Upper lobe of left lung (tissue), 4 donors: Measurements from ENCODE around the gene PCP4.

Experiments used
- EP300 ChIP-seq, 4 donors: sonication (generic); formaldehyde crosslinking; IDR thresholded peaks; one replicate each; pipeline ENCODE4 v1.5.1; 2017; ENCODE audit warnings: antibody characterized with exemption in 4 of 4, control low read depth in 2 of 4
- POLR2A ChIP-seq, 4 donors: fragments of 450-650 bp; IDR thresholded peaks; one replicate each; pipeline ENCODE4 v1.5.1; 2016 to 2017; ENCODE audit warnings: antibody characterized with exemption in 4 of 4, mild to moderate bottlenecking in 2 of 4

DNA sequence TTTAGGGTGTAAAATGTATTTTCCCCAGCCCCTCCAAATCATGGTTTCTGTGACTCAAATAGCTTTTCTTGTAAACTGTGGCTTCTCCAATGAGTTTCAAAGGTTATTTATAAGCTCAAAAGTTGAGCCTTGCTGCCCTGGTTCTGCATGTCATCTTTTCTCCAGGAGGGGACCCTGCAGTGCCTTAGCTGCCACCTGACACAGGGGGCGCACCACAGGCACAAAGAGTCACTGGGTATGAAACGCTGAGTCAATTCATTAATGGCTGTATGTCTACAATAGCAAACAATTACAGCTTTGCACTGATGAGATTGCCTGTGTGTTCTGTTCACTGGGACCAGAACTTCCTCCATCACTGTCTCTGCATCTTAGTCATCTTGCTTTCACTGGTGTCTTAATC lies 100.8 kb downstream of the PCP4 start:
- TF ChIP-seq POLR2A (IDR thresholded peaks at IDR 0.05) (no peak), EP300 (IDR thresholded peaks at IDR 0.05) (no peak)
